Stomach smooth muscle (tissue), 2 donors: Measurements from ENCODE around the gene NKIRAS1.

Experiments
- H3K27ac ChIP-seq: one replicate; pipeline ENCODE4 v1.7.0; 2013; ENCODE audit warnings: mild to moderate bottlenecking, low read length, inconsistent platforms
- H3K27me3 ChIP-seq, 2 donors: one replicate each; pipeline ENCODE4 v1.7.0; 2013; ENCODE audit warnings: low read length in 2 of 2; ENCODE audit not compliant: insufficient read depth in 2 of 2, control insufficient read depth in 1 of 2
- H3K36me3 ChIP-seq, 2 donors: one replicate each; pipeline ENCODE4 v1.7.0; 2013; ENCODE audit warnings: low read length in 2 of 2; ENCODE audit not compliant: control insufficient read depth in 2 of 2, insufficient read depth in 2 of 2
- H3K4me1 ChIP-seq: one replicate; pipeline ENCODE4 v1.7.0; 2013; ENCODE audit warnings: low read length; ENCODE audit not compliant: control insufficient read depth, insufficient read depth
- H3K4me3 ChIP-seq, 2 donors: one replicate each; pipeline ENCODE4 v1.7.0; 2013; ENCODE audit warnings: low read length in 2 of 2
- H3K9ac ChIP-seq, 2 donors: one replicate each; pipeline ENCODE4 v1.7.0; 2013; ENCODE audit warnings: low read length in 2 of 2, mild to moderate bottlenecking in 1 of 2
- H3K9me3 ChIP-seq, 2 donors: one replicate each; pipeline ENCODE4 v1.7.0; 2013; ENCODE audit warnings: low read length in 2 of 2; ENCODE audit not compliant: control insufficient read depth in 2 of 2
- donor health status: healthy.
- donor health status: Pancreatic carcinoma.

NKIRAS1 gene

GRCh38 chr3:23909341-23909740, 7.4 kb downstream of the NKIRAS1 start:
- H3K9ac ChIP-seq, result no peak overlapping the region
- no peak overlapping the region for H3K4me3 ChIP-seq
- H3K36me3 ChIP-seq, result peaks cover 0 to 3% of the 10 kb centered on the region in 2 donors

GRCh38 chr3:23904545-23904944, 12.2 kb downstream of the NKIRAS1 start:
- Histone ChIP-seq H3K9ac (no peak overlapping the region), H3K4me1 (no peaks in the 10 kb centered on the region), H3K27me3 (no peaks in the 10 kb centered on the region), H3K27ac (no peak overlapping the region), H3K9me3 (no peaks in the 10 kb centered on the region), H3K36me3 (peaks cover 0 to 3% of the 10 kb centered on the region in 2 donors), H3K4me3 (no peak overlapping the region)

More at GRCh38 chr3:23909341-23909740, 7.4 kb downstream of the NKIRAS1 start:
- Histone ChIP-seq H3K27me3 (no peaks in the 10 kb centered on the region), H3K4me1 (no peaks in the 10 kb centered on the region), H3K9me3 (no peaks in the 10 kb centered on the region), H3K27ac (no peak overlapping the region)

GRCh38 chr3:23900744-23901143, 16.0 kb downstream of the NKIRAS1 start:
- H3K9ac ChIP-seq, result no peak overlapping the region
- no peak overlapping the region for H3K27ac ChIP-seq
- no peaks in the 10 kb centered on the region for H3K9me3 ChIP-seq
- H3K27me3 ChIP-seq, result no peaks in the 10 kb centered on the region
- H3K36me3 ChIP-seq, result peaks cover 8 to 10% of the 10 kb centered on the region in 2 donors
- no peak overlapping the region for H3K4me3 ChIP-seq
- H3K4me1 ChIP-seq, result no peaks in the 10 kb centered on the region

GRCh38 chr3:23895181-23895580, 21.6 kb downstream of the NKIRAS1 start:
- Histone ChIP-seq H3K4me3 (no peak overlapping the region), H3K36me3 (peaks cover 11 to 16% of the 10 kb centered on the region in 2 donors), H3K27ac (no peak overlapping the region), H3K4me1 (no peaks in the 10 kb centered on the region), H3K27me3 (no peaks in the 10 kb centered on the region), H3K9ac (no peak overlapping the region), H3K9me3 (no peaks in the 10 kb centered on the region)

GRCh38 chr3:23894254-23895061, 22.3 kb downstream of the NKIRAS1 start:
- H3K4me1 ChIP-seq, result no peaks in the 10 kb centered on the region
- H3K9me3 ChIP-seq, result no peaks in the 10 kb centered on the region
- peaks cover 14 to 19% of the 10 kb centered on the region in 2 donors for H3K36me3 ChIP-seq

DNA sequence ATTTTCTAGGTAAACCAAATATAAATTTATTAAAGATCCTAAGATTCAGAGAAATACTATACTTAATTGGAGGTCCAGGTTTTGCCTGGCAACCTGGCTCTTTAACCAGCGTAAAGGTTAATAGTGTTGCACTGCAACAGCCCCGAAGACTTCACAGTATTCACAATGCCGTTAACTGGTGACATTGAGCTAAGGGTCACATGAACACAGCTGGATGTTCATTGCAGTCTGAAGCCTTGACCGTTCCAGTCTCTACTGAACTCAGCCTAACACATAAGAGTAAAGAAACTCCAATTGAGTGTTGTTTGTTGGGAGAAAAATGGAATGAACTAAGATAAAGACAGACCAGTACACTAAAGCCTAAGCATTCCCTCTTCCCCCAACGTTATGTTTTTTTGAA, 26.8 kb downstream of the NKIRAS1 start:
- H3K4me3 ChIP-seq, result no peak overlapping the region
- H3K27me3 ChIP-seq, result no peaks in the 10 kb centered on the region
- H3K9me3 ChIP-seq, result no peaks in the 10 kb centered on the region
- H3K27ac ChIP-seq, result no peak overlapping the region
- no peak overlapping the region for H3K9ac ChIP-seq
- peaks cover 7 to 9% of the 10 kb centered on the region in 2 donors for H3K36me3 ChIP-seq
- H3K4me1 ChIP-seq, result no peaks in the 10 kb centered on the region

More at GRCh38 chr3:23894254-23895061, 22.3 kb downstream of the NKIRAS1 start:
- H3K27ac ChIP-seq, result no peak overlapping the region
- H3K27me3 ChIP-seq, result no peaks in the 10 kb centered on the region
- H3K4me3 ChIP-seq, result no peak overlapping the region
- H3K9ac ChIP-seq, result no peak overlapping the region

DNA sequence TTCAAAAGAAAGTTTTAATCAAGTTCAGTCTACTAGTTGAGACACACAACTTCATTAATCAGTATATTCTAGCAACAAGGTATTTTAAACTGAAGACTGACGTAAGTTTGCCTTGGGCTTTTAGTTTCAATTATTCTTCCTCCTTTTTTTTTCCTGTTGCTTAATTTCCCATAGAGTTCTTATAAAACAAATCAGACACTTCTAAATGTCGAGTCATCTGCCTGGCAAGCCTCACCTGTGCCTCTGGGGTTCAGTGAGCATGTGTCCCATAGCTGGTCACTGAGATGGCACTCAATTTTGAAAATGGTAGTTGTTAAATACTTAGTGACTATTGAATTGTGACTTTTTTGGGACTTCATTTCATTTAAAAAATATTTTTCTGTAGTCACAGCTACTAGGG, 27.4 kb downstream of the NKIRAS1 start:
- H3K9me3 ChIP-seq, result no peaks in the 10 kb centered on the region
- H3K9ac ChIP-seq, result peak overlapping the region in 1 of 2 donors; percentile 22
- no peaks in the 10 kb centered on the region for H3K27me3 ChIP-seq
- no peak overlapping the region for H3K4me3 ChIP-seq
- H3K4me1 ChIP-seq, result no peaks in the 10 kb centered on the region
- no peak overlapping the region for H3K27ac ChIP-seq
- peaks cover 3 to 9% of the 10 kb centered on the region in 2 donors for H3K36me3 ChIP-seq

DNA sequence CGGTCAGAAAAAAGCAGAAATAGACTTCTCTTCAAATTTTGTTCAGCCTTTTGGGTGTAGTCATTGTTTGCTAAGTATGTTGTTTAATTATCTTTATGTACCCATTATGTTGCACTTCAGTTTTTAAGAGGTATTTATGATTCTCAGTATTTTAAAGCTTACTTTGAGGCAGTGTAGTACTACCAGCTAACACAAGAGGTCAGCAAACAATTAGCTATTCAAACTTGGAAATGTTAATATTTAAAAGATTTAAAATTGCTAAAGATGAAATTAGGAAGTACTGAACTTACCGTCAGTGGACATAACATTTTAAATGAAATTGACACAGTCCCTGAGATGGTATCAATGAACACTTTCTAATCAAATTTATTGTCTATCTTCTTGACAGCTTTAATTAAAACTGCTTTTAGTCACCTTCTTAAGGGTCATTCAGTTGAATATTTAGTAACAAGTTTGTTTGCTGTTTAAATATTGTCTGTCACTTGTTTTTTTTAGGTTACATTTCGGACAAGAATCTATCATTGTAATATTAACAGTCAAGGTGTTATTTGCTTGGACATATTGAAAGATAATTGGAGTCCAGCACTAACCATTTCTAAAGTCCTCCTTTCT, 28.1 kb downstream of the NKIRAS1 start:
- no peak overlapping the region for H3K9ac ChIP-seq
- H3K27ac ChIP-seq, result no peak overlapping the region
- H3K36me3 ChIP-seq, result peaks cover 3 to 9% of the 10 kb centered on the region in 2 donors
- H3K9me3 ChIP-seq, result no peaks in the 10 kb centered on the region
- H3K4me1 ChIP-seq, result no peaks in the 10 kb centered on the region
- H3K27me3 ChIP-seq, result no peaks in the 10 kb centered on the region
- no peak overlapping the region for H3K4me3 ChIP-seq

DNA sequence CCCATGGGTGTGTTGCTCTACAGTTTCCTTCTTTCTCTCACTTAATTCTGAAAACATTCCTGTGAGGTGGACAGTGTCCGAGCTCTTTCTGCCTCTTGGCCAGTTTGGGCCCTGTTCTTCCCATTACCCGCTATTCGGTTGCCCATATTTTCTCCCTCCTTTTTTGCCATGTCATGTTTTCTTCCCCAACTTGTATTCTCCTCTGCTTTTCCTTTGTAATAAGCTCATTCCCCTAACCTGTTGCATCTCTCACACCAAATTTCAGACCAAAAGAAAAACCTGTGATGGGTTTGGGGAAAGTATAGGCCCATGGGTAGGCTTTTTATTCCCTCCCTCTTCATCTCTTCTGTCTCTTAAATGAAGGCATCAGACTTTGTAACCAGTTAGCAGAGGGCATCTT, 30.5 kb downstream of the NKIRAS1 start:
- Histone ChIP-seq H3K9me3 (no peaks in the 10 kb centered on the region), H3K27me3 (no peaks in the 10 kb centered on the region), H3K4me1 (no peaks in the 10 kb centered on the region), H3K36me3 (peaks cover 3 to 9% of the 10 kb centered on the region in 2 donors), H3K4me3 (no peak overlapping the region), H3K27ac (no peak overlapping the region), H3K9ac (no peak overlapping the region)

GRCh38 chr3:23885210-23885609, 31.6 kb downstream of the NKIRAS1 start:
- Histone ChIP-seq H3K4me3 (no peak overlapping the region), H3K27ac (no peak overlapping the region), H3K9ac (no peak overlapping the region), H3K36me3 (peaks cover 3% of the 10 kb centered on the region in 2 donors), H3K9me3 (no peaks in the 10 kb centered on the region), H3K4me1 (no peaks in the 10 kb centered on the region), H3K27me3 (no peaks in the 10 kb centered on the region)

DNA sequence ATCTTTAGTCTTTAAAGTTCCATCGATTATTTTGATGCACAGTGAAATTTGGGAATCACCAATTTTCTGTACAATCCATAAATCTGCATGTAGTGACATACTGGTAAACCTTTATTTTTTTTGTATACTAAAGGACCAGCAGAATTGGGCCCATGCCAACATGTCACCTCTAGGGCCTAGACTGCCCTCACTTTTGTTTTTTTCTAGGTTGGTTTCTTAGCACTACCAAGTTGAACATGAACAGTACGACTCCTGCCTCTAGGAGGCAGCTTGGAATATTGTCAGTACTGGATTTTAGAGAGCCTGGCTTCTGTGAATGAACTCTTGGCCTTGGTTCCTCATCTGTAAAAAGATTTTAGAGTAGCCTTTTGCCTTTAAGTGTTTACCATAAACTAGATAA, 32.3 kb downstream of the NKIRAS1 start:
- Histone ChIP-seq H3K27me3 (no peaks in the 10 kb centered on the region), H3K9me3 (no peaks in the 10 kb centered on the region), H3K36me3 (no peaks in the 10 kb centered on the region), H3K9ac (no peak overlapping the region), H3K4me3 (no peak overlapping the region), H3K4me1 (no peaks in the 10 kb centered on the region), H3K27ac (no peak overlapping the region)
